GM21390 (cell line): ENCODE data around the gene TCIRG1.
"Not testable (repeated sequence)": the region's sequence is repeated elsewhere in the genome, so short reads cannot be mapped to it uniquely, and the experiment has no call there.

ENCODE experiments used
- ATAC-seq: cut with Tn5 transposase; IDR thresholded peaks from one replicate; pipeline ENCODE4 v1.9.1; 2021; ENCODE audit not compliant: unreplicated experiment

Gene TCIRG1, protein sequence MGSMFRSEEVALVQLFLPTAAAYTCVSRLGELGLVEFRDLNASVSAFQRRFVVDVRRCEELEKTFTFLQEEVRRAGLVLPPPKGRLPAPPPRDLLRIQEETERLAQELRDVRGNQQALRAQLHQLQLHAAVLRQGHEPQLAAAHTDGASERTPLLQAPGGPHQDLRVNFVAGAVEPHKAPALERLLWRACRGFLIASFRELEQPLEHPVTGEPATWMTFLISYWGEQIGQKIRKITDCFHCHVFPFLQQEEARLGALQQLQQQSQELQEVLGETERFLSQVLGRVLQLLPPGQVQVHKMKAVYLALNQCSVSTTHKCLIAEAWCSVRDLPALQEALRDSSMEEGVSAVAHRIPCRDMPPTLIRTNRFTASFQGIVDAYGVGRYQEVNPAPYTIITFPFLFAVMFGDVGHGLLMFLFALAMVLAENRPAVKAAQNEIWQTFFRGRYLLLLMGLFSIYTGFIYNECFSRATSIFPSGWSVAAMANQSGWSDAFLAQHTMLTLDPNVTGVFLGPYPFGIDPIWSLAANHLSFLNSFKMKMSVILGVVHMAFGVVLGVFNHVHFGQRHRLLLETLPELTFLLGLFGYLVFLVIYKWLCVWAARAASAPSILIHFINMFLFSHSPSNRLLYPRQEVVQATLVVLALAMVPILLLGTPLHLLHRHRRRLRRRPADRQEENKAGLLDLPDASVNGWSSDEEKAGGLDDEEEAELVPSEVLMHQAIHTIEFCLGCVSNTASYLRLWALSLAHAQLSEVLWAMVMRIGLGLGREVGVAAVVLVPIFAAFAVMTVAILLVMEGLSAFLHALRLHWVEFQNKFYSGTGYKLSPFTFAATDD

DNA sequence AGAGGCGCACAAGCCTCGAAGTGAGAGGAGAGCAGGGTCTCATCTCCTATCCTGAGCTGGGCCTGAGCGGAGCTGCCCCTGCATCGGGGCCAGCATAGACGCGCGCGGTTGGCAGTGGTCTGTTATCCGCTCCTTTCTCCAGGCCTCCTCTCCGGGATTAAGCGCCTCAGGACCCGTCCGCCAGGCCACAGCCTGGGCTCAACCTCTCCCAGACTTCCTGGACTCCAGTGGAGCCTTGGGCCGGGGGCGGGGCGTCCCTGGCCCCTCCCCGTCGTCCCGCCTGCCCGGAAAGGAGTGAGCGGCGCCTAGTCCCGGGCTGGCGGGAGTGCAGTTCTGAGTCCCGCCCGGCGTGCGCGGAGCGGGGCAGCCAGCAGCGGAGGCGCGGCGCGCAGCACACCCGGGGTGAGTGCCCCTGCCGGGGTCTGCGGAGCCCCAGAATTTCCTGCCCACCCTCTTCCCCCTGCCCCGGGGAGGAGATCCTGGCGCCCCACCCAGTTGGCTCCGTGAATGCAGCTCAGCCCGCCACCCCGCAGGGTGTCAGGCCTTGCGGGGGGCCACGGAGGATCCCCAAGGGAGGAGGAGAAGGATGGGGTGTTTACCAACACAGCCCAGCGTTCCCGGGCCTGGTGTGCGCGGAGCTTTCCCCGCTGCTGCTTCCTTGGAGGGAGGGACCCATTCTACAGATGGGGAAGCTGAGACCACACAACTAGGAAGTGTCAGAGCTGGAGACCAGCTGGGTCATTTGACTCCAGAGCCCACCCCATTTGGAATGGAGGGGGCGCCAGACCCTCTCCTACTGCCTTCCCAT, at the start of gene TCIRG1:
TSS of gene TCIRG1 (plus strand) at position 308 of the 808 bp plus-strand sequence. CDS start 2,247 bp downstream, outside the sequence.
- ATAC-seq = peak; percentile 58

DNA sequence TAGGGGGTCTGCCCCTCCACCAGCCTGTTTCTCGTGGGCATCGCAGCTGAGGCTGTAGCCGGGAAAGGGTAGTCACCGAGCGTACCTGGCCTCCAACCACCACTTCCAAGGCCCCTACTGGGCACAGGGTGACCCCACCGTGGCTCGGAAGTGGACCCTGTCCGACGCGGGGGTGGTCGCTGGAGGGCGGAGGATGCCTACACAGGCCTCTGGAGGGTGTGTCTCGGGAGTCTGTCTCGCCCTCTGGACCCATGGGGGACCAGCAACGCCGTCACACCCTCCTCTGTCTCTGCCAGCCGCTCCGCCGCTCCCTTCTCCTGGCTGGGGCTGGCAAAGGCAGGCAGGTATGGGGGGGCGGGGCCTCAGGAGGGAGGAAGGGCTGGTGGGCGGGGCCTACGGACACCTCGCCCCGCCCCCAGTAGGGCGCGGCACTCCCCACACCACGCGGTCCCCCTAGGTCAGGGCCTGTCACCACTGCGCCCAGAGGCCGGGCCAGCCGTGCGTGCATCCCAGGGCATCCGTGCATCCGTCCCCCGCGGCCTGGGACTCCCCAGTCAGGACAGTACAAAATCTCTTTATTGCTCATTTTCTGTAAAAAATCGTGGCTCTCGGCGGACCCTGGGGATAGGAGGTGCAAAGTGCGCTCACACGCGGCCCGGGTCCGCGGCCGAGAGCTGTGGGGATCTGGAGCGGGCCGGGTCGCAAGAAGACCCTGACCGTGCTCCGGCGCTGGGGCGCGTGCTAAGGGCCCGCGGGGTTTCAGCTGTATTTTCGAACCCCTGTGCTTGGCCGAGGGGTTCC, 48.1 kb upstream of the TCIRG1 start:
- not testable (repeated sequence) for ATAC-seq

DNA sequence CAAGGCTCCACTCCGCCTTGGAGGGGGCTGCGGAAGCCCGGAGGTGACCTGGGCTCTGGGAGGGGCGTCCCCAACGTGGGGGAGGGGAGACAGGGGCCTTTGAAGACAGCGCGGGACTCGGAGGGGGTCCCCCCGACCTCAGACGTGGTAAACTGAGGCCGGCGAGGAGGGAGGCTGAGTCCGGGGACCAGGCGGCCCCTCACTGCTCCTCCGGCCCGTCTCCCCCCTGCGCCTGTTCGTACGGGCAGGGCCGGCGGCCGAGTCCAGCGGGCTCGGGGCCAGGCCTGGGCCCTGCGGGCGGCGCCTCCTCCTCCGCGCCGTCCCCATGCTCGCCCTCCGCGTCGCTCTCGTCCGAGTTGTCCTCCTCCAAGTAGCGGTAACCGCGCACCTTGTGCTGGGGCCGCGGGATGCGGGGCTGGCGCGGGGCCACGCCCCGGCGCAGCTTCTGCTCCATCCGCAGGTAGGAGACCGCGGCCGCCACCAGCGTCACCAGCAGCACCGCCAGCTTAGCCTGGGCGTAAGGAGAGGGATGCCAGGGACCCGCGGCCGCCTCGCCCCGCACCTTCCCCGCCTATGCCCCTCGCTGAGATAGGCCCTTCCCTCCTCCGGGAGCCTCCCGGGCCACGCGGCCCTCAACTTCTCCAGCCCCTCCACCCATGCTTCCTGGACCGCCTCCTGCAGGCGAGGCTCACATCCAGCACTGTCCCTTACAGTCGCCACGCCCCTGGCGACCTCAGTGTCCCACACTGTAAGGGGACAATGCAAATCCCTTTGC, 47.3 kb upstream of the TCIRG1 start:
- ATAC-seq = not testable (repeated sequence)

DNA sequence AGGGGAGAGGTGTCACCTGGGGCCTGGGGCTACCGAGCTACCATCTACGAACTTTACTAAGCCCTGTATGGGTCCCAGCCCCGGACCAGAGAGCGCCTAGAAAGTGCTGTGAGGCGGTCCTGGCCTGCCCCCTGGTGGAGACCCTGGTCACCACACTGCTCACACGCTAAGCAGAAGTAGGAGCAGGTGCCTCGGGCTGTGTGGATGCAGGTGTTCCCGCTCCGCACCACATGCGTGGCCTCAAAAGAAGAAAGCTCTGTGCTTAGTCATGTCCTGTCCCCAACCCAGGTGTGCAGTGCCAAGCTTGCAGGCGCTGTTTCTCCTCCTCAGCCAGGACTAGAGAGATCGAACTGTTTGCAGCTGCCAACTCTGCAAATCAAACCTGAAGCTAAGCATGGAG, 45.0 kb upstream of the TCIRG1 start:
- ATAC-seq = not testable (repeated sequence)

DNA sequence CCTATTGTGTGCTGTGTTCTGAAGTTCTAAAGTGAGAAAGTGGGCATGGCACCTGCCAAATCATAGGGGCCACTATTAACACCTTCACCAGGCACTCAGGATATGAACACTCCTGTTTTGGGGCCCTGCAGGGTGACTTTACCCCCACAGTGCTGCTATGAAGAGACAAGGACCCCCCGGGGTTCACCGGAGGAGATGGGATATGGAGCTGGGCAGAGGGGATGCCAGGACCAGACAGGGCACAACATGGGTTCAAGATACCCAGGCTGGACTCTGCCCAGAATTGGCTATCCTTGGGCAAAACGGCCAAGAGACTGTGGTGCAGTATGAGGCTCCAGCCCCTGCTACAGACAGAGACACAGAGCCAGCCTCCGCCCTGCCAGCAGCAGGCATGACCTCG, 44.4 kb upstream of the TCIRG1 start:
- not testable (repeated sequence) for ATAC-seq

DNA sequence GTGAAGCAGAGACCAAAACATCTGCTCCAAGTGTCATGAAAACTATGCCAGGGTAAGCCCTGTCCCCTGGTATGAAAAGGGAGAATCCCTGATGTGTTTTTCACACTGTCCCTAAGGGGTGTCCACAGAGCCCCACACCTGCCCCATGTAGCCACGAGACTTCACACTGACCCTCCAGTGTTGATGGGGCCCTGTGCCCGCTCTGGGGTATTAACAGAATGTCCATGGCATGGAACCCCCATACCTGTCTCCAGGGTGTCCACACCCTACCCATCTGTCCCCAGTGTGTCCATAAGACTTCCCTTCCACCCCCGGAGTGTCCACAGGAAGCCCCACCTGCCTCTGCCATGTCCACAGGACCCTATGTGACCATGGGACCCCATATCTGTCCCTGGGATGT, 43.7 kb upstream of the TCIRG1 start:
- not testable (repeated sequence) for ATAC-seq

DNA sequence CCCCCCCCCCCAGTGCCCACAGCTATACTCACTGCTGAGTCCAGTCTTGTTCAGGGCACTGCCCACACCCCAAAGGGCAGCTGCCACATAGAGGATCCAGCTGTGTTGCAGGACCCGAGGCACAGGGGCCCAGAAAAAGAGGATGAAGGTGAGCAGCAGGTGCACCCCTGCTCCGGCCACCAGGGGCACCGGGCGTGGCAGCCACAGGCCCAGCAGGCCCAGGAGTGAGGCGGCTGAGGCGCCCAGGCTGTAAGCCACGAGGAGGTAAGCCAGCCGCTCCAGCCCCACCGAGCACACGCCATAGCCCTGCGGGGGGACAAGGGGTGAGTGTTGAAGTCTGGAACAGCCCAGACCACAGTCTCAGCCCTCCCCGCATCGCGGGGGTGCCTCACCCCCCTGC, 43.2 kb upstream of the TCIRG1 start:
- ATAC-seq = not testable (repeated sequence)

DNA sequence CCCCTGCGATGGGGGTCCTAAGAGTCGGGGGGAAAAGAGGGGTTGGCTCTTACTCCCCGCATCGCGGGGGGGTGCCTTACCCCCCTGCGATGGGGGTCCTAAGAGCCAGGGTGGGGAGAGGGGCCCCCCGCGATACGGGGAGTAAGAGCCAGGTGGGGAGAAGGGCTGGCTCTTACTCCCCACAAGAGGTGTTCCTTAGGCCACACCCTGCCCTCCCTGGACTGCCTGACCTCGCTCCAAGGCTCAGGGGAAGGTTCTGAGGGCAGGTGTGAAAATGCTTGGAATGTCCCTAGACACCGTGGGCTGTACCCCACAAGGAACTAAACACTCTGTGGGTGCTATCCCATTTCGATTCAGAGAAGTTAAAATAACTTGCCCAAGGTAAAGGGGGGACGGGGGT, 42.8 kb upstream of the TCIRG1 start:
- ATAC-seq = no peak

DNA sequence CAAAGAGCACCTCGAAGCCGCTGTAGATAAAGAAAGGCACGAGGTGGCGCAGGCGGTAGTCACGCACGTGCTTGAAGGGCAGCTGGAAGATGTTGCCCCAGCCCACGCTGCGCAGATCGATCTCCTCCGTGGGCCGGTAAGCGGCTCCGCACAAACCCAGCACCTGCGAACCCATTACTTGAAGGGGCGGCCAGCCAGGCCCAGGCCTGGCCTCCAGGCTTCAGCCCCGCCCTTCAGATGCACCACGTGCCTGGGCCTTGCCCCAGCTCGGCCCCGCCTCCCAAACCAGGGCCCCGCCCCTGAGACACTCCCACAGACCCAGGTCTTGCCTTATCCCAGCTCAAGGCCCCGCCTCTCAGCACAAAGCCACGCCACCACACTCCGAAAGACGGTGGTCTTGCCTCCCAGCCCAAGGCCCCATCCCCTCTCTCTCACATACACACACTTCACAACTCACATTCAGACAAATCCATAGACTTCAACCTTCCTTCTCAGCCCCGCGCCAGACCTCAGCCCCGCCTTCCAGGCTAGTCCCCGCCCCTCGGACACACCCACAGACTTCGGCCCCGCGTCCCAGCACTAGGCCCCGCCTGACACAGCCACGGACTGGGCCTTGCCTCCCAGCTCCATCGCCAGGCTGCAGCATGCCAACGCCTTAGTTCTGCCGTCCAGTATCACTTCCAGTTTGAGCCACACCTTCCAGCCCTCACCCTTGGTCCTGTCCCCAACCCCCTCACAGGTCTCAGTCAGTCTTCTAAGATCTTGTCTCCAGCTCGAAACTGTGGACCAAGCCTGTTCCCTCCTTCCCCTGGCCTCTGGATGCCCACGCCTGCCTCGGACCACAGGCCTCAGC, 42.0 kb upstream of the TCIRG1 start:
- no peak for ATAC-seq

DNA sequence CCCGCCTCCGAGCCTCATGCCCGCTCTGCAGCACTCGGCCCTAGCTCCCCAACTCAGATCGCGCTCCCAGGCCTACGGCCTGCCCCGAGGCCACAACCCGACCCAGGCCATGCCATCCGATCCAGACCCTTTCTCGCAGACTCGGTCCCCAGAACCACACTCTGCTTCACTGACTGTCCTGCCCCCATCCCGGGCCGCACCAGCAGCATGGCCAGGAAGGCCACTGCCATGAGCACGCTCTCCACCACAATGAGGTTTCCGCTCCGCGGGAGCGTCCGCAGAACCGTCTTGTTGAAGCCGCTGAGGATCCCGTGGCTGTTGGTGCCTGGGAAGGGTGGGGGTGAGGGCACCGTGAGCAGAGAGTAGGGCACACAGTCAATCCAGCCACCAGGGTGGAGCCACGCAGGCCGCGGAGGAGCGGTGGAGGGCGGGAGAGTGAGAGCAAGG, 41.3 kb upstream of the TCIRG1 start:
- ATAC-seq = no peak

DNA sequence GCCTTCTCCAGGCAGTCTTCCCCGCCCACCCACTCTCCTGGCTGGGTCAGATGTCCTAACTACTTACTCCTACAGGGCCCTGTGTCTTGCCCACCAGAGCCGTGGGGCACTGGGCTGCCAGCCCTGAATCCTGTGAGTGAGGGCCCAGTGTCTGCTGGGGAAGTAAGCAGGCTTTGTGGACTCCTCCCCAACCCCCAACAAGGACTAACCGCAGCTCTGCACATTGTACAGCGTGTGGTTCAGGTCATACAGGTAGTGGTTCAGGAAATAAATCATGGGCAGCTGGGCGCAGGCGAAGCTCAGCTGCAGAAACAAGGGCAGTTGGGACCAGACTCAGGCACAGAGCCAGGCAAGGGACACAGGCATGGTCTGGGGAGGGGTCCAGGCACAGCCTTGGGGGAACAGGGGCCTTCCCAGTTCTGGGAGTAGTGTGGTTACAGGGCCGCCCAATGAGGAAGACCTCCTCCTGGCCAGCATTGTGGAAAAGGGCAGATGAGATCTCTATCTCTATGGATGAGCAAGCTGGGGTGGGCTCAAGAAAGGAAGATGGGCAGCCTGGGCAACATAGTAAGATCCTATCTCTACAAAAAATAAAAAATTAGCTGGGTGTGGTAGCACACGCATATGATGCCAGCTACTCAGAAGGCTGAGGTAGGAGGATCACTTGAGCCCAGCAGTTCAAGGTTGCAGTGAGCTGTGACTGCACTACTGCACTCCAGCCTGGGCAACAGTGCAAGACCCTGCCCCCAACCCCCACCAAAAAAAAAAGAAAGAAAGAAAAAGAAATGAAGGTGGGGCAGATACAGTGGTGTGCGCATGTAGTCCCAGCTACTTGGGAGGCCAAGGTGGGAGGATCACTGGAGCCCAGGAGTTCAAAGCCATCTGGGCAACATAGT, 40.4 kb upstream of the TCIRG1 start:
- ATAC-seq = no peak

DNA sequence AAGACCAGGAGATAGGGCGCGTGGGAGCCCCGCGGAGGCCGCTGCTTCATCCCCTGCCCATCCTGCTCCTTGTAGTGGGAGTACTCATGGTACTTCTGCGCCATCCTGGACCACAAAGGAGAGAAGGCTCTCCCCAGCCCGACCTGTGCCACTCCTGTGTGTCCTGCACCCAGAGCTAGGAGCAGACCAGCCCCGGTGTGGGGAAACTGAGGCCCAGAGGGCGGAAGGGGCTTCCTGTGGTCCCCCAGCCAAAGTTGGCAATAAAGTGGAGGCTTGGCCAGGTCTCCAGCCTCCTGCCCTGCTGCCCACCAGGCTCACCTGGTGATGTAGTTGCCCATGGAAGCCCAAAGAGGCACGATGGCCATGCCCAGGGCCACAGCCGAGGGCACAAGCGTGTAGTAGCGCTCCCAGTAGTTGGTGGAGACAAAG, 39.6 kb upstream of the TCIRG1 start:
- ATAC-seq = no peak

DNA sequence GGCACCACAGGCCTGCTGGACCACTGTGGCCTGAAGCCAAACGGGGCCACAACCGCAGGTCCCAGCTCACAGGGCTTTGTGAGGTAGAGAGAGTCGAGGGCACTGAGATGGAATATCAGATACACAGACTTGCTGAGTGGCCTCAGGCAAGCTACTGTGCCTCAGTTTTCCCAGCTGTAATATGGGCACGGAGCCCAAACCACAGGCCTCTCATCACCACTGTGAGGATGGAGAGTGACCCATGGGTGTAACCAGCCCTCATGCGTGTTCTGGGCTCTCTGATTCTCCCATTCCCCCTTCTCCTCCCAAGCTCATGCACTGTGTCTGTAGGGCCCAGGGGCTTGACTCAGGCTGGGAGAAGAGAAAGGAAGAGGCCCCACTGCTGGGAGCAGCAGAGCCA, 39.1 kb upstream of the TCIRG1 start:
- ATAC-seq = no peak

DNA sequence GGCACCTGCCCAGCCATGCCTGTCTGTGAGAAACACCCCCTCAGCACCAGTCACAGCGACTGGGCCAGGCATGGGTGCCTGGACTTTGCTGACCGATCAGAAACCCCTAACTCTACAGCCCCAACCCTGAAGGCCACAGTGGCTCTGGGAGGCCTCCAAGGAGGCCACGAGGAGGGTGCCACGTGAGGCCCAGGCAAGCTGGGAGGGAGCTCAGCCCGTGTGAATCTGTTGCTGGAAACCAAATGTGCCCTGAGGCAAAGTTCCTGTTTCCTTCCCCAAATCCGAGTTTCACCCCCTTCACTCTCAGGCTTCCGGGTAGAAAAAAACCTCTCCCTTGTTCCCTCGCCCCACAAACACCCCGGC, 36.3 kb upstream of the TCIRG1 start:
- no peak for ATAC-seq

DNA sequence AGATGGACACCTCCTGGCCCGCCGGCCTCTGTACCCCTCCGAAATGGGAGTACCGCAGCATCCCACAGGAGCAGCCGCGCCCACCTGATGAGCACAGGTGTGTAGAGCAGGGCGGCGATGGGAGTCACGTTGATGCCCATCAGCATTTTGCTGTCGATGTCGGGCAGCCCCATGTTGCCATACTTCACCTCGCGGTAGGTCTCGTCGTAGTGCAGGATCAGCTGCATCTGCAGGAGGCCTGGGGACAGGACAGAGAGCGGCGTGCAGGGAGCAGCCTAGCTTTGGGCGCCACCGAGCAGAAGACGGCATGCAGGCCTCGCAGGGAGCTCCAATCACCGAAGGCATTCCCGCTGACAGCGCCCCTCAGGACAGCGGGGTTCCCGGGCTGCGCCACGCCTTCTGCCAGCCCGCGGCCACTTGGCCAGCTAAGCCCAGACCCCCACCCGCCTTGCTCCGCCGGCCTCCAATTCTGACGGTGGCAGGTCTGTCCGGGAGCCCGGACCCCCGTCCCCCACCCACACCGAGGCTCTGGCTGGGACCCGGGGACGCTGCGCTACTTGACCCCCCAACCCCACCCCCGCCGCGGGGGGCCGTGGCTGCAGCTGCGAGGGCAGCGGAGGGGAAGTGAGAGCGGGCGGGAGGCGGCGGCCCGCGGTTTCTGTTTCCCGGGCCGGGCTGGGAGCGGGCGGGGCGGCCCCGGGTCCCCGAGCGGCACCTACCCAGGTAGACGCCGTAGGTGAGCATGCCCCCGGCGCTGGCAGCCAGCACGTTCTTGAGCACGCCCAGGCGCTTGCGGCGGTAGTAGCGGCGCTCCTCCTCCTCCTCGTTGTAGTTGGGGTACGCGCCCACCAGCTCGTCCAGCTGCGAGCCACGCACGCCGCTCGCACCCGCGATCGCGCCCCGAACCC, 35.6 kb upstream of the TCIRG1 start:
- peak; percentile 38 for ATAC-seq

DNA sequence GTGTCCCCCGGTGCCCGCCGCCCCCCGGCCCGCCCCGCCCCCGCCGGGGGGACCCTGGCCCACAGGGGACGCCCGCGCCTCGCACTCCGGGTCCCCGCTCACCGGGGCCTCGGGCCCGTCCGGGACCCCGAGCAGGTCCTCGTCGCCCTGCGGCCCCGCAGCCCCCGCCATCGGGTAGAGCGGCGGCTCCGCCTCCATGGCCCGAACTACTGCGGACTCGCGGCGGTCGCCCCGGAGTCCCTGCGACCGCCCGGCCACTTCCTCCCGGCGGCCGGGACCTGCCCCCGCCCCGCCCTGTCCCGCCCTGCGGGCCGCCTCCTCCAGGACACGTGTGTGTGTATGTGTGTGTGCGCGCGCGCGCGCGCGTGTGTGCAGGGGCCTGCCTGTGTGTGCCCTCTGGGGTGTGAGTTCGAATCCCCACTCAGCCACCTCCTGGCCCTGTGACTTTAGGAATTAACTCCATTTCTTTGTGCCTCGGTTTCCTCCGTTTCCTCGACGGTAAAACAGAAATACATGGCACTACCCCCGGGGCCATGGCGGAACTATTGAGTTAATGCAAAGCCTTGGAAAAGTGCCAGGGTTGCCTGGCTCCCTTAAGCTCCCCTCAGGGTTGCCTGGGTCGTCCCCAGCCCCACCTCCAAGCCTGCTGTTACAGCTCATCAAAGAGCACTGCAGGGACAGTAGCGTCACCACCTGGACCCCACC, 34.8 kb upstream of the TCIRG1 start, which contains the start of gene UNC93B1:
TSS of gene UNC93B1 (minus strand) at position 252 of the 705 bp plus-strand sequence. CDS start at position 198, 54 bp downstream.
- ATAC-seq = peak; percentile 66
